Nephron (organoid): Measurements from ENCODE around the gene LDB2.
A peak's percentile ranks its signal among the peaks of the same experiment; 100 is the strongest.

ENCODE experiments used
- H3K27ac Mint-ChIP-seq, 3 experiments: 2 replicates each; pipeline ENCODE4 v1.8.0; 2020; ENCODE audit warnings: mixed read lengths in 3 of 3, mild to moderate bottlenecking in 2 of 3, moderate library complexity in 1 of 3
- H3K27me3 Mint-ChIP-seq: 2 replicates; pipeline ENCODE4 v1.8.0; 2021; ENCODE audit warnings: low read depth, mild to moderate bottlenecking, moderate library complexity, mixed read lengths
- H3K36me3 Mint-ChIP-seq: 2 replicates; pipeline ENCODE4 v1.8.0; 2020; ENCODE audit warnings: low read depth, mixed read lengths
- H3K4me1 Mint-ChIP-seq: 2 replicates; pipeline ENCODE4 v1.8.0; 2020; ENCODE audit warnings: mixed read lengths
- H3K4me3 Mint-ChIP-seq, 3 experiments: 2 replicates each; pipeline ENCODE4 v1.8.0; 2020; ENCODE audit warnings: mild to moderate bottlenecking in 3 of 3, mixed read lengths in 3 of 3, moderate library complexity in 2 of 3
- H3K9me3 Mint-ChIP-seq: 2 replicates; pipeline ENCODE4 v1.8.0; 2020; ENCODE audit warnings: mixed read lengths
- TF ChIP-seq, protein P1 (sequence below), 3 experiments: fragments of 200-600 bp; sonication (generic); IDR thresholded peaks; one replicate each; pipeline ENCODE4 v1.5.0; 2021; ENCODE audit warnings: antibody characterized with exemption in 3 of 3; ENCODE audit not compliant: unreplicated experiment in 3 of 3

Gene LDB2

DNA sequence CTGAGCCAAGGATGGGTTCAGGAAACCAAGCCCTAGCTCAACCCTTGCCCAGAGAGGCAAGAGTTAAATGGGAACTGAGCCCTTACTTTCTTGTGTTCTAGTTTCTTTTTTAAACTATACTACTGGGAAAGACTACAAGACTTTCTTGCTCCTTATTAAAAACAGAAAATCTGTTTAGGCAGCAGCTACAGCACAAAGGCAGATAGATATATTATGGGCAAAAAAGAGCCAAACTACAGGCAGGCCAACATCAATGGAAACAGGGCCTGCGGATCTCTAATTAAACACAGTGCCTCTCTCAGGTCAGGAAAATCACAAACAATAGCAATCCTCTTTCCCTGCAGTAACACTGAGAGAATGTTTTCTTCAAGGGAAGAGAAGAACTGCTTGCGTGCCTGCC is 226.0 kb downstream of the LDB2 start:
- peak overlapping the region; percentile 79 to 95 (median 91) for H3K27ac Mint-ChIP-seq
- peaks cover 4% of the 10 kb centered on the region for H3K27me3 Mint-ChIP-seq
- peak overlapping the region in 1 of 3 experiments; percentile 19 for H3K4me3 Mint-ChIP-seq
- H3K36me3 Mint-ChIP-seq, result peaks cover 9% of the 10 kb centered on the region
- peaks cover 84% of the 10 kb centered on the region for H3K4me1 Mint-ChIP-seq
- TF ChIP-seq, protein P1, sequence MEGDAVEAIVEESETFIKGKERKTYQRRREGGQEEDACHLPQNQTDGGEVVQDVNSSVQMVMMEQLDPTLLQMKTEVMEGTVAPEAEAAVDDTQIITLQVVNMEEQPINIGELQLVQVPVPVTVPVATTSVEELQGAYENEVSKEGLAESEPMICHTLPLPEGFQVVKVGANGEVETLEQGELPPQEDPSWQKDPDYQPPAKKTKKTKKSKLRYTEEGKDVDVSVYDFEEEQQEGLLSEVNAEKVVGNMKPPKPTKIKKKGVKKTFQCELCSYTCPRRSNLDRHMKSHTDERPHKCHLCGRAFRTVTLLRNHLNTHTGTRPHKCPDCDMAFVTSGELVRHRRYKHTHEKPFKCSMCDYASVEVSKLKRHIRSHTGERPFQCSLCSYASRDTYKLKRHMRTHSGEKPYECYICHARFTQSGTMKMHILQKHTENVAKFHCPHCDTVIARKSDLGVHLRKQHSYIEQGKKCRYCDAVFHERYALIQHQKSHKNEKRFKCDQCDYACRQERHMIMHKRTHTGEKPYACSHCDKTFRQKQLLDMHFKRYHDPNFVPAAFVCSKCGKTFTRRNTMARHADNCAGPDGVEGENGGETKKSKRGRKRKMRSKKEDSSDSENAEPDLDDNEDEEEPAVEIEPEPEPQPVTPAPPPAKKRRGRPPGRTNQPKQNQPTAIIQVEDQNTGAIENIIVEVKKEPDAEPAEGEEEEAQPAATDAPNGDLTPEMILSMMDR (IDR thresholded peaks at IDR 0.05; ENCODE audit: unreplicated experiment in 3 of 3), result no peak
- H3K9me3 Mint-ChIP-seq, result no peaks in the 10 kb centered on the region

DNA sequence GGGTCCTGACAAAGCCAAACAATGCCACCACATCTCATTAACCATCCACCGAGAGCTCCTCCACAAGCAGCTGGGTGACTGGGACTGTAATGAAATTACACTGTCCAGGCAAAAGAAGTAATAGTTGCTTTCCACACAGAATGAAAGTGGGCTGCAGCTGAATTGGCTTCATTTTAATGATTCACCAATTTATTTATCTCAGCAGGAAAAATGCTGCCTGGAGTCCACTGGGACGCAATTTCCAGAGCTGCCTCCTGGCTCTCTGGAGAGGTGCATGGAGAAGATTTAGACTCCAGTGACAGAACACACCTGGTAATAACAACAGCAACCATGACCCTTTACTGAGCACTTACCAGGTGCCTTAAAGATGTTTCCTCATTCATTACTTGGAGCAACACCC is 226.7 kb downstream of the LDB2 start:
- TF ChIP-seq, protein P1 (IDR thresholded peaks at IDR 0.05; ENCODE audit: unreplicated experiment in 3 of 3), result no peak
- Mint-ChIP-seq H3K27ac (peak overlapping the region; percentile 41 to 95 (median 71)), H3K27me3 (peaks cover 4% of the 10 kb centered on the region), H3K9me3 (no peaks in the 10 kb centered on the region), H3K4me1 (peaks cover 78% of the 10 kb centered on the region), H3K36me3 (peaks cover 11% of the 10 kb centered on the region), H3K4me3 (no peak overlapping the region)

DNA sequence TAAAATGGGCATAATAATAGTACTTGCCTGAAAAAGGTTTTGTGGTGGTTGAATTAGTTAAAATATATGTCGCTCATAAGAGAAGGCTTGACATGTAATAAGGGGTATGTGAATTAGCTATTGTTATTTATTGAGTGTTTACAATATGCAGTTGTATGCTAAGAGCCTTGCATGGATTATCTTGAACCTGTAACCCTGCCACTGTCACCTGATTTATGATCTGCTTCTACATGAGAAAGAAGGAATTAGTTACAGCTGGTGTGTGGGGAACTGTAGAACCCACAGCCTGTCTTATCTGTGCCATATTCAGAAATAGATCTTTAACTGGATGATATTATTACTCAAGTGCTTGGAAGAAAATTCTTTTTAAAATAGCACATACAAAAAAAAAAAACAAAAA is 227.7 kb downstream of the LDB2 start:
- TF ChIP-seq, protein P1 (IDR thresholded peaks at IDR 0.05; ENCODE audit: unreplicated experiment in 3 of 3), result no peak
- Mint-ChIP-seq H3K36me3 (peaks cover 14% of the 10 kb centered on the region), H3K4me3 (no peak overlapping the region), H3K27ac (peak overlapping the region in 2 of 3 experiments; percentile 71 to 95), H3K4me1 (peaks cover 70% of the 10 kb centered on the region), H3K9me3 (no peaks in the 10 kb centered on the region), H3K27me3 (peaks cover 4% of the 10 kb centered on the region)

DNA sequence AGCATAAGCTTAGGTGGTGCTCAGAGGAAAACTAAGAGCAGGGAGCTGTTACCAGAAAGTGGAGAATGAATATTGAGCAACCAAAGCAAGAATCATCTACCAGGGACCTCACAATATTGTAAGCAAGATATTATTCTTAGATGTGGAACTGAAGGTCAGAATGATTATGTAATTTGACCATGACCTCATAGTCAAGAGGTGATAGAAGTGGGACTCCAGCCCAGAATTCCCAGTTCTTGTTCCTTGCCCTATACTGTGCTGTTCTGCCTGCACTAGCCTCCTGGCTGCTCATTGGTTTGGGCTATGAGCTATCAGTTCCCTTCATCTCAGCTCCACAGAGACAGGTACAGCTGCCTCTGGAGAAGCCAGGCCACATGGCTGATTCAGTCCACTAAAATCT is 229.4 kb downstream of the LDB2 start:
- Mint-ChIP-seq H3K27ac (peak overlapping the region in 2 of 3 experiments; percentile 42 to 48), H3K36me3 (peaks cover 29% of the 10 kb centered on the region), H3K9me3 (no peaks in the 10 kb centered on the region), H3K4me3 (no peak overlapping the region), H3K27me3 (peaks cover 4% of the 10 kb centered on the region), H3K4me1 (peaks cover 68% of the 10 kb centered on the region)
- TF ChIP-seq, protein P1 (IDR thresholded peaks at IDR 0.05; ENCODE audit: unreplicated experiment in 3 of 3), result no peak

DNA sequence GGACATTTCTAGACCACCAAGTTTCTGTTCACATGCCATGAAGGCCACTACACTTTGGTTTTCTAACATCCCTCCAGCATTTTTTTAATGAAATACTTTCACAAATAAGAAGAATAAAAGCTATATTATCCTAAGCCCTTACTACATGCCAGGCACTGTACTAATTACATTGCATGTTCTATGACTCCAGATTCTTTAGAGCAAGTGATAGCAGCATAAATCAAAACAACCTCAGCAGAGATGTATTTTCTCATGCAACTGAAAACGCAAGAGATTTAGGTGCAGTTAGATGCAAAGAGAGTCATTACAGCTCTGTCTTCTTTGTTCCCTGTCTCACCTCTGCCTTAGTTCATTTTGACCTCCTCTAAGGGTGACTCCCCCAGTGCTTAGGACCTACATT is 230.0 kb downstream of the LDB2 start:
- Mint-ChIP-seq H3K36me3 (peaks cover 34% of the 10 kb centered on the region), H3K4me3 (no peak overlapping the region), H3K27ac (peak overlapping the region; percentile 42 to 48 (median 43)), H3K4me1 (peaks cover 68% of the 10 kb centered on the region), H3K27me3 (peaks cover 4% of the 10 kb centered on the region), H3K9me3 (peaks cover 4% of the 10 kb centered on the region)
- TF ChIP-seq, protein P1 (IDR thresholded peaks at IDR 0.05; ENCODE audit: unreplicated experiment in 3 of 3), result no peak

DNA sequence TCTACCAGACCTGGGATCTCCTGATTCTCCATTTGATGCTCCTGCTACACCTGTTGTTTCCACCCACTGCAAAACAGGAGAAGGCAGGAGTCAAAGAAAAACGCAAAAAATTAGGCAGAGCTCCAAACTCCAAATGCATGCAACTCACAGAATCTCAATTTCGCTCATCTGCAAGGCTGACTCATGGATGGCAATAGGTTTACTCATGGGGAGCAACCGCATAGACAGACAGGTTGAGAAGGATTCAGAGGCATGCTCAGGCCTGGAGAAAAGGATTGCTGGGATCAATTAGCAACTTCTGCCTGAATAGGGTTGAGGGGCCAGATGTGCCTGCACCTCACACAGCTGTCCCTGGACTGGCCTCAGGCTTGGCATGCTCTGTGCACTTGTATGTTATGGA is 231.0 kb downstream of the LDB2 start:
- H3K4me3 Mint-ChIP-seq, result no peak overlapping the region
- H3K27ac Mint-ChIP-seq, result peak overlapping the region in 2 of 3 experiments; percentile 9 to 48
- TF ChIP-seq, protein P1 (IDR thresholded peaks at IDR 0.05; ENCODE audit: unreplicated experiment in 3 of 3), result no peak
- peaks cover 4% of the 10 kb centered on the region for H3K27me3 Mint-ChIP-seq
- peaks cover 43% of the 10 kb centered on the region for H3K36me3 Mint-ChIP-seq
- H3K9me3 Mint-ChIP-seq, result peaks cover 4% of the 10 kb centered on the region
- H3K4me1 Mint-ChIP-seq, result peaks cover 57% of the 10 kb centered on the region
